ENCODE measurements around the gene IL3RA. TPM values are rescaled to one million over a fixed set of nuclear protein-coding genes. Genes with fewer than 3 reads are reported as not detected.

IL3RA gene
- total RNA-seq, 1 donor from 2014 or later, result 0.97 TPM

- Mint-ChIP-seq H3K36me3 (ENCODE audit: low read depth, unreplicated experiment) (peaks cover 17% of the 10 kb centered on the region), H3K4me3 (ENCODE audit: unreplicated experiment) (peak overlapping the region; percentile 21), H3K27ac (ENCODE audit: unreplicated experiment) (no peak overlapping the region), H3K9me3 (ENCODE audit: unreplicated experiment) (no peaks in the 10 kb centered on the region), H3K4me1 (ENCODE audit: unreplicated experiment) (no peaks in the 10 kb centered on the region), H3K27me3 (ENCODE audit: unreplicated experiment) (peaks cover 12% of the 10 kb centered on the region)
- no peak for DNase-seq (ENCODE audit: low spot score)
- no peak for TF ChIP-seq CTCF (IDR thresholded peaks at IDR 0.05; ENCODE audit: unreplicated experiment)
Observed at GRCh38 chrX:1412551-1413161, 76.1 kb downstream of the IL3RA start.

- peaks cover 24% of the 10 kb centered on the region for H3K36me3 Mint-ChIP-seq (ENCODE audit: low read depth, unreplicated experiment)
- peaks cover 3% of the 10 kb centered on the region for H3K9me3 Mint-ChIP-seq (ENCODE audit: unreplicated experiment)
- H3K27ac Mint-ChIP-seq (ENCODE audit: unreplicated experiment), result no peak overlapping the region
- H3K4me1 Mint-ChIP-seq (ENCODE audit: unreplicated experiment), result no peaks in the 10 kb centered on the region
- H3K4me3 Mint-ChIP-seq (ENCODE audit: unreplicated experiment), result no peak overlapping the region
- H3K27me3 Mint-ChIP-seq (ENCODE audit: unreplicated experiment), result peaks cover 31% of the 10 kb centered on the region
- TF ChIP-seq CTCF (IDR thresholded peaks at IDR 0.05; ENCODE audit: unreplicated experiment), result no peak
- no peak for DNase-seq (ENCODE audit: low spot score)
Observed at GRCh38 chrX:1416327-1416784, 79.8 kb downstream of the IL3RA start.

- DNase-seq (ENCODE audit: low spot score), result no peak
- no peak overlapping the region for H3K27ac Mint-ChIP-seq (ENCODE audit: unreplicated experiment)
- no peaks in the 10 kb centered on the region for H3K4me1 Mint-ChIP-seq (ENCODE audit: unreplicated experiment)
- peaks cover 8% of the 10 kb centered on the region for H3K9me3 Mint-ChIP-seq (ENCODE audit: unreplicated experiment)
- H3K4me3 Mint-ChIP-seq (ENCODE audit: unreplicated experiment), result no peak overlapping the region
- H3K27me3 Mint-ChIP-seq (ENCODE audit: unreplicated experiment), result peaks cover 37% of the 10 kb centered on the region
- peaks cover 30% of the 10 kb centered on the region for H3K36me3 Mint-ChIP-seq (ENCODE audit: low read depth, unreplicated experiment)
- no peak for TF ChIP-seq CTCF (IDR thresholded peaks at IDR 0.05; ENCODE audit: unreplicated experiment)
Observed at GRCh38 chrX:1416965-1417760, 80.6 kb downstream of the IL3RA start.

- H3K36me3 Mint-ChIP-seq (ENCODE audit: low read depth, unreplicated experiment), result peaks cover 36% of the 10 kb centered on the region
Observed at GRCh38 chrX:1417921-1418771, 81.6 kb downstream of the IL3RA start.

More at GRCh38 chrX:1417921-1418771, 81.6 kb downstream of the IL3RA start:
- Mint-ChIP-seq H3K4me1 (ENCODE audit: unreplicated experiment) (no peaks in the 10 kb centered on the region), H3K9me3 (ENCODE audit: unreplicated experiment) (peaks cover 8% of the 10 kb centered on the region), H3K4me3 (ENCODE audit: unreplicated experiment) (no peak overlapping the region), H3K27me3 (ENCODE audit: unreplicated experiment) (peaks cover 34% of the 10 kb centered on the region), H3K27ac (ENCODE audit: unreplicated experiment) (no peak overlapping the region)
- no peak for TF ChIP-seq CTCF (IDR thresholded peaks at IDR 0.05; ENCODE audit: unreplicated experiment)
- DNase-seq (ENCODE audit: low spot score), result no peak
